ENCODE results near the gene MACROD2. TPM values are rescaled to one million over a fixed set of nuclear protein-coding genes. Genes with fewer than 3 reads are reported as not detected.

The MACROD2 gene
- total RNA-seq, 1 experiment from 2014 or later, result 3.1 TPM

GRCh38 chr20:15909995-15910394 is 1914.7 kb downstream of the MACROD2 start:
- no peak overlapping the region for H3K27ac Mint-ChIP-seq (ENCODE audit: low read depth, unreplicated experiment)
- no peaks in the 10 kb centered on the region for H3K9me3 Mint-ChIP-seq (ENCODE audit: unreplicated experiment)
- intact Hi-C loops (cut with micrococcal nuclease), result no loop called here
- no TSS peak for BruUV-seq (replicated peaks)
- H3K36me3 Mint-ChIP-seq (ENCODE audit: insufficient read depth, unreplicated experiment), result no peaks in the 10 kb centered on the region
- TF ChIP-seq CTCF (IDR thresholded peaks at IDR 0.05; ENCODE audit: unreplicated experiment), result no peak
- CTCF ChIA-PET, result no interaction called here
- no peaks in the 10 kb centered on the region for H3K4me1 Mint-ChIP-seq (ENCODE audit: insufficient read depth, unreplicated experiment)
- H3K27me3 Mint-ChIP-seq (ENCODE audit: insufficient read depth, unreplicated experiment), result no peaks in the 10 kb centered on the region
- POLR2A ChIA-PET, result interaction anchor here (0.6 kb wide), 1 partner anchor 51 kb away, joined by 3 read pairs; no protein-coding TSS in a partner anchor
- no peak overlapping the region for H3K4me3 Mint-ChIP-seq (ENCODE audit: unreplicated experiment)
- DNase-seq (ENCODE audit: unreplicated experiment), result no peak

GRCh38 chr20:15911581-15911980 is 1916.3 kb downstream of the MACROD2 start:
- intact Hi-C loops (cut with micrococcal nuclease), result no loop called here
- peaks cover 12% of the 10 kb centered on the region for H3K4me1 Mint-ChIP-seq (ENCODE audit: insufficient read depth, unreplicated experiment)
- H3K9me3 Mint-ChIP-seq (ENCODE audit: unreplicated experiment), result no peaks in the 10 kb centered on the region
- no peak for DNase-seq (ENCODE audit: unreplicated experiment)
- BruUV-seq (replicated peaks), result no TSS peak
- CTCF ChIA-PET, result interaction anchor here (0.6 to 1.6 kb wide), 4 partner anchors 10 to 453 kb away, joined by 3 to 5 read pairs (median 3); no protein-coding TSS in a partner anchor
- H3K27me3 Mint-ChIP-seq (ENCODE audit: insufficient read depth, unreplicated experiment), result no peaks in the 10 kb centered on the region
- no peak overlapping the region for H3K27ac Mint-ChIP-seq (ENCODE audit: low read depth, unreplicated experiment)
- no peak overlapping the region for H3K4me3 Mint-ChIP-seq (ENCODE audit: unreplicated experiment)
- no peaks in the 10 kb centered on the region for H3K36me3 Mint-ChIP-seq (ENCODE audit: insufficient read depth, unreplicated experiment)
- TF ChIP-seq CTCF (IDR thresholded peaks at IDR 0.05; ENCODE audit: unreplicated experiment), result no peak
- POLR2A ChIA-PET, result interaction anchor here (0.6 to 0.7 kb wide), 2 partner anchors 20 to 646 kb away, joined by 3 to 4 read pairs; no protein-coding TSS in a partner anchor

- no peaks in the 10 kb centered on the region for H3K36me3 Mint-ChIP-seq (ENCODE audit: insufficient read depth, unreplicated experiment)
- CTCF ChIA-PET, result interaction anchor here (0.6 kb wide), 3 partner anchors 271 to 856 kb away, joined by 3 read pairs; no protein-coding TSS in a partner anchor
- POLR2A ChIA-PET, result interaction anchor here (0.7 kb wide), 1 partner anchor 147 kb away, joined by 3 read pairs; no protein-coding TSS in a partner anchor
- no TSS peak for BruUV-seq (replicated peaks)
- H3K9me3 Mint-ChIP-seq (ENCODE audit: unreplicated experiment), result no peaks in the 10 kb centered on the region
- DNase-seq (ENCODE audit: unreplicated experiment), result no peak
- H3K27ac Mint-ChIP-seq (ENCODE audit: low read depth, unreplicated experiment), result no peak overlapping the region
- no peak overlapping the region for H3K4me3 Mint-ChIP-seq (ENCODE audit: unreplicated experiment)
- H3K4me1 Mint-ChIP-seq (ENCODE audit: insufficient read depth, unreplicated experiment), result peaks cover 20% of the 10 kb centered on the region
- no peaks in the 10 kb centered on the region for H3K27me3 Mint-ChIP-seq (ENCODE audit: insufficient read depth, unreplicated experiment)
- intact Hi-C loops (cut with micrococcal nuclease), result no loop called here
- TF ChIP-seq CTCF (IDR thresholded peaks at IDR 0.05; ENCODE audit: unreplicated experiment), result no peak
Observed at GRCh38 chr20:15913391-15914025, 1918.2 kb downstream of the MACROD2 start.

GRCh38 chr20:15916623-15917022 is 1921.3 kb downstream of the MACROD2 start:
- Mint-ChIP-seq H3K9me3 (ENCODE audit: unreplicated experiment) (no peaks in the 10 kb centered on the region), H3K36me3 (ENCODE audit: insufficient read depth, unreplicated experiment) (no peaks in the 10 kb centered on the region), H3K4me1 (ENCODE audit: insufficient read depth, unreplicated experiment) (peaks cover 20% of the 10 kb centered on the region), H3K27ac (ENCODE audit: low read depth, unreplicated experiment) (no peak overlapping the region), H3K4me3 (ENCODE audit: unreplicated experiment) (no peak overlapping the region), H3K27me3 (ENCODE audit: insufficient read depth, unreplicated experiment) (no peaks in the 10 kb centered on the region)
- BruUV-seq (replicated peaks), result no TSS peak
- DNase-seq (ENCODE audit: unreplicated experiment), result peak; percentile 43
- ChIA-PET POLR2A (interaction anchor here (0.8 kb wide), 1 partner anchor 869 kb away, joined by 3 read pairs; no protein-coding TSS in a partner anchor), CTCF (interaction anchor here (0.6 to 1.5 kb wide), 4 partner anchors 10 to 1572 kb away, joined by 3 to 5 read pairs (median 3); no protein-coding TSS in a partner anchor)
- TF ChIP-seq CTCF (IDR thresholded peaks at IDR 0.05; ENCODE audit: unreplicated experiment), result no peak
- intact Hi-C loops (cut with micrococcal nuclease), result no loop called here

Measured in MCF 10A (cell line).